Breast epithelium (tissue), 4 donors: Measurements from ENCODE around the gene DNM3. TPM values are rescaled to one million over a fixed set of nuclear protein-coding genes. Genes with fewer than 3 reads are reported as not detected.

Source experiments
- DNase-seq, 2 donors: peaks; one replicate each; pipeline ENCODE4 v3.0.0-alpha.2; 2019; ENCODE audit warnings: low spot score in 2 of 2
- H3K27ac ChIP-seq, 2 donors: fragments of 200-600 bp; sonication (generic) in 1 of 2; one replicate each; pipeline ENCODE4 v1.5.1; 2016 to 2019; ENCODE audit warnings: mild to moderate bottlenecking in 1 of 2
- H3K27me3 ChIP-seq, 2 donors: fragments of 200-600 bp; sonication (generic) in 1 of 2; one replicate each; pipeline versions ENCODE4 v1.5.1 to v1.6.0; 2017 to 2019; ENCODE audit warnings: control low read depth in 1 of 2, mild to moderate bottlenecking in 1 of 2
- H3K36me3 ChIP-seq: fragments of 200-600 bp; one replicate; pipeline ENCODE4 v1.5.1; 2019
- H3K4me1 ChIP-seq, 2 donors: fragments of 200-600 bp; sonication (generic); one replicate each; pipeline ENCODE4 v1.5.1; 2016 to 2019; ENCODE audit warnings: control low read depth in 1 of 2
- H3K4me3 ChIP-seq, 3 donors: fragments of 200-600 bp; sonication (generic); 1 replicate in 2 of 3; 2 replicates in 1 of 3; pipeline ENCODE4 v1.5.1; 2016 to 2019; ENCODE audit warnings: mild to moderate bottlenecking in 3 of 3, moderate library complexity in 2 of 3
- H3K9me3 ChIP-seq, 2 donors: fragments of 200-600 bp; sonication (generic) in 1 of 2; one replicate each; pipeline ENCODE4 v1.5.1; 2016 to 2019; ENCODE audit warnings: control low read depth in 1 of 2
- CTCF ChIP-seq, 3 donors: fragments of 450-650 bp; IDR thresholded peaks; one replicate each; pipeline ENCODE4 v1.5.1; 2016 to 2017; ENCODE audit warnings: antibody characterized with exemption in 3 of 3, mild to moderate bottlenecking in 3 of 3, moderate library complexity in 3 of 3
- POLR2A ChIP-seq: fragments of 450-650 bp; IDR thresholded peaks from one replicate; pipeline ENCODE4 v1.6.1; 2016; ENCODE audit warnings: antibody characterized with exemption, mild to moderate bottlenecking, moderate library complexity
- POLR2AphosphoS5 ChIP-seq, 3 donors: sonication (generic); formaldehyde crosslinking; IDR thresholded peaks; one replicate each; pipeline ENCODE4 v1.6.1; 2017; ENCODE audit warnings: antibody characterized with exemption in 3 of 3
- intact Hi-C: fragments of 100-400 bp; cut with DNase I; formaldehyde crosslinking; loops from one replicate; pipeline ENCODE4 v1.15.1; 2023; ENCODE audit warnings: low total_unique reads
- total RNA-seq, 3 donors: library from RNA; depleted of rRNA; stranded (reverse); fragments of >200 nt; gene quantifications; one replicate each; pipeline ENCODE4 v1.1.0, GENCODE V29; 2016

DNM3 gene
- total RNA-seq, 3 donors from 2014 or later, result 5.1 to 7.5 (median 6.6) TPM

GRCh38 chr1:172325531-172325930 lies 484.2 kb downstream of the DNM3 start:
- Histone ChIP-seq H3K4me1 (peaks cover 0 to 2% of the 10 kb centered on the region in 2 donors), H3K36me3 (no peaks in the 10 kb centered on the region), H3K4me3 (no peak overlapping the region), H3K27ac (no peak overlapping the region), H3K27me3 (no peaks in the 10 kb centered on the region), H3K9me3 (no peaks in the 10 kb centered on the region)
- TF ChIP-seq POLR2AphosphoS5 (IDR thresholded peaks at IDR 0.05) (no peak), CTCF (IDR thresholded peaks at IDR 0.05) (no peak), POLR2A (no peak)
- DNase-seq, result no peak
- intact Hi-C loops, result no loop called here

- H3K27ac ChIP-seq, result no peak overlapping the region
- DNase-seq, result no peak
- no peak for TF ChIP-seq POLR2A
- no peaks in the 10 kb centered on the region for H3K27me3 ChIP-seq
- no peak overlapping the region for H3K4me3 ChIP-seq
- no peaks in the 10 kb centered on the region for H3K9me3 ChIP-seq
- H3K4me1 ChIP-seq, result peaks cover 0 to 2% of the 10 kb centered on the region in 2 donors
- no peaks in the 10 kb centered on the region for H3K36me3 ChIP-seq
- intact Hi-C loops, result no loop called here
Measured at GRCh38 chr1:172326136-172326535, 484.8 kb downstream of the DNM3 start.

- no peaks in the 10 kb centered on the region for H3K4me1 ChIP-seq
- H3K36me3 ChIP-seq, result no peaks in the 10 kb centered on the region
- no peak for DNase-seq
- no peak overlapping the region for H3K4me3 ChIP-seq
- intact Hi-C loops, result no loop called here
- TF ChIP-seq POLR2A, result no peak
- no peak for TF ChIP-seq CTCF (IDR thresholded peaks at IDR 0.05)
- no peak for TF ChIP-seq POLR2AphosphoS5 (IDR thresholded peaks at IDR 0.05)
- no peaks in the 10 kb centered on the region for H3K27me3 ChIP-seq
- H3K27ac ChIP-seq, result no peak overlapping the region
- no peaks in the 10 kb centered on the region for H3K9me3 ChIP-seq
Measured at GRCh38 chr1:172328266-172328665, 487.0 kb downstream of the DNM3 start.

GRCh38 chr1:172332230-172332629 lies 490.9 kb downstream of the DNM3 start:
- TF ChIP-seq POLR2AphosphoS5 (IDR thresholded peaks at IDR 0.05) (no peak), CTCF (IDR thresholded peaks at IDR 0.05) (no peak), POLR2A (no peak)
- H3K9me3 ChIP-seq, result no peaks in the 10 kb centered on the region
- H3K4me1 ChIP-seq, result no peaks in the 10 kb centered on the region
- H3K27ac ChIP-seq, result no peak overlapping the region
- no peaks in the 10 kb centered on the region for H3K36me3 ChIP-seq
- intact Hi-C loops, result no loop called here
- no peak overlapping the region for H3K4me3 ChIP-seq
- H3K27me3 ChIP-seq, result no peaks in the 10 kb centered on the region
- no peak for DNase-seq

- intact Hi-C loops, result no loop called here
- no peaks in the 10 kb centered on the region for H3K9me3 ChIP-seq
- H3K4me3 ChIP-seq, result no peak overlapping the region
- no peaks in the 10 kb centered on the region for H3K36me3 ChIP-seq
- TF ChIP-seq POLR2A (no peak), CTCF (IDR thresholded peaks at IDR 0.05) (no peak), POLR2AphosphoS5 (IDR thresholded peaks at IDR 0.05) (no peak)
- no peak for DNase-seq
- H3K4me1 ChIP-seq, result no peaks in the 10 kb centered on the region
- H3K27me3 ChIP-seq, result no peaks in the 10 kb centered on the region
- H3K27ac ChIP-seq, result no peak overlapping the region
Measured at GRCh38 chr1:172335377-172335776, 494.1 kb downstream of the DNM3 start.

GRCh38 chr1:172338295-172338735 lies 497.0 kb downstream of the DNM3 start:
- peaks cover 3% of the 10 kb centered on the region in 2 donors for H3K4me1 ChIP-seq
- H3K27me3 ChIP-seq, result no peaks in the 10 kb centered on the region
- H3K9me3 ChIP-seq, result no peaks in the 10 kb centered on the region
- no peaks in the 10 kb centered on the region for H3K36me3 ChIP-seq
- H3K27ac ChIP-seq, result no peak overlapping the region
- no peak for TF ChIP-seq POLR2AphosphoS5 (IDR thresholded peaks at IDR 0.05)
- no peak for TF ChIP-seq CTCF (IDR thresholded peaks at IDR 0.05)
- TF ChIP-seq POLR2A, result no peak
- intact Hi-C loops, result no loop called here
- DNase-seq, result no peak
- no peak overlapping the region for H3K4me3 ChIP-seq
